ENCODE measurements around the gene IFNK.
A peak's percentile ranks its signal among the peaks of the same experiment; 100 is the strongest.

Gene IFNK

GRCh38 chr9:27514551-27514950 is 9.5 kb upstream of the IFNK start:
- no peak for DNase-seq

- no peak for DNase-seq
These were observed 6.1 kb upstream of the IFNK start for GRCh38 chr9:27518006-27518405.

GRCh38 chr9:27518809-27519208 is 5.3 kb upstream of the IFNK start:
- DNase-seq: no peak

GRCh38 chr9:27519466-27520465 is 4.3 kb upstream of the IFNK start:
- DNase-seq: no peak

DNA sequence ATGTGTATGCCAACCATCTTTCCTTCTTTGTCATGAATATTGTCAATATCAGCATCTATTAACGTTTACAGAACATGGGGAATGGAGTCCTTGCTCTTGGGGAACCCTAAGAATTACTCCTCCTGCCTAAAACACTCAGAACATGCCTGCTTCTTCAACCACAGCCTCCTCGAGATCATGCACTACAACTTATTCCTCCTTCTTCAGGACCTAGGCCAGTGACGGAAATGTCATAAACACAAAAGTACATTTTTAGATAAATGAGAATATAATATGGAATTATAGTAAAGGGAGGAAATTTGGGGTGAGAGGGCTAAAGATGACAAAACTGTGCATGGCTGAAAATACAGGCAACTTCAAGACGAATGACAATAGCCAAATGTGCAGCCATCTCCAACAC is 3.1 kb upstream of the IFNK start:
- no peak for DNase-seq

GRCh38 chr9:27523141-27523540 is 949 bp upstream of the IFNK start:
- no peak for DNase-seq

DNA sequence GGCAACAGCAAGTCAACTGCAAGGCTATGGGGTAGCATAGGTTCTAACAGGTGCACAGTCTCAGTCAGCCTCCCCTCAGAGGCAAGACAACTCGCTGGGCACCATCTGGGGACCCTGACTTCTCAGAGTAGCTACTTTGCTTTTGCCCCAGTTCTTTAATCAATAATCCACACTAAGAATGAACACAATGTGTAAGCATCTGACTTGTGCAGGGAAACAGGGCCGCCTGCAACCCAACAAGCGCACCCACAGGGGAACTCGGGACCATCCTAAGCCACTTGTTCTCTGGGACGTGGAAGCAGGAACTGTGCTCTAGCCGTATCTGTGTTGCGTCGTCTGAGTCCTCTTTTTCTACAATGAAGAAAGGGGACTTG is 3.6 kb downstream of the IFNK start:
- DNase-seq: no peak

DNA sequence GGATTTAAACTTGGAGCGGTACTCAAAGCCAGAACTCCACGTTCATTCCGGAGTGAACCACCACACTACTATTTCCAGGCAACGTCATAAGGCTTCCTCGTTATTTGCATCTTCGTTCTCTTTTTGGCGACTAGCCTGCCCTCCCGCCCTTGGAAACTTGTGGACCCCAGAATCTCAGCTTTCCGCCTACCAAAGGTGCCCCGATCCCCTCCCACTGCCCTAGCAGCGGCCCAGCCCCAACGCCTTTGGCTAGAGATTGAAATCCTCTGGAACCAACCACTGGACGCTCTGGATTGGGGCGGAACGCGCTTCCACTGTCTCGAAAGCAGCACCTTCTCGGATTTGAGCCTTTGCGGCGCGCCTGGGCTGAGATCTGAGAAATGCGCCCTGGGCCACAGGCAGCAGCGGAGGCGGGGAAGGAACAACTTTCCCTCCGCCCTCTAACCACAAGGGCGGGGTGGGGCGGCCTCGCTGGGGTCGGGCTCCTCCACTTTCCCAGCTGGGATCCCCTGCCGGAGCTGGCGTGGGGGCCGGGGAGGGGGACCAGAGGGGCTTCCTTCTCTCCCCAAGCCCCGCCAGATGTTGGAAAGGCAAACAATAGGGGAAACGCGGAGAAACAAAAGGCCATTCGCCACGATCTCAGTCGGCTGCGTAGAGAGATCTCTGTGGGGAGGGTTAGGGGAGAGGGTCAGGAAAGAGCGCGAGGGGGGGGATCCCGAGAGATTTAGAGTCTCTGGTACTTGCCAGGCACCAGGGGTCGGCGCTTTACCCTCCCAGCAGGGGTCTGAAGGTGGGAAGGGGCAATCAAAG is 4.2 kb downstream of the IFNK start:
- DNase-seq: peak; percentile 33

DNA sequence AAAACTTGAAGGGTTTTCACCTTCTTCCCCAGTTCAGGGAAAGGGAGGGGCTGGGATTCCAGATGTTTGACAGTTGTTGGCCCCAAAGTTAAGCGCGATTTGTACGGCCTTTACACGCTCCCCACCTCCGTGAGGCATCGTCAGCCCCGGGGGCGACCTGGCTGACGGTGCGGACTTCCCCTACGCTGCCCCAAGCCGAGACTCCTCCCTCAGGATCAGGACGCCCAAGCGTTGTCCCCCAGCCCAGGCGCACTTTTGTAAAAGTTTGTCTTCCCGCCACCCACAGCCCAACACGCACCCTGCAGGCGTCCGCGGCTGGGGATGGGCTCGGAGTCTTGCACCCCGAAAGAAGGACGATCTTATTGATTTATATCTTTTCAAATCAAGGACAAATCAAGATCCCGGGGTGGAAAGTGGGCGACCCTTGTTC is 4.8 kb downstream of the IFNK start:
- DNase-seq: no peak

DNA sequence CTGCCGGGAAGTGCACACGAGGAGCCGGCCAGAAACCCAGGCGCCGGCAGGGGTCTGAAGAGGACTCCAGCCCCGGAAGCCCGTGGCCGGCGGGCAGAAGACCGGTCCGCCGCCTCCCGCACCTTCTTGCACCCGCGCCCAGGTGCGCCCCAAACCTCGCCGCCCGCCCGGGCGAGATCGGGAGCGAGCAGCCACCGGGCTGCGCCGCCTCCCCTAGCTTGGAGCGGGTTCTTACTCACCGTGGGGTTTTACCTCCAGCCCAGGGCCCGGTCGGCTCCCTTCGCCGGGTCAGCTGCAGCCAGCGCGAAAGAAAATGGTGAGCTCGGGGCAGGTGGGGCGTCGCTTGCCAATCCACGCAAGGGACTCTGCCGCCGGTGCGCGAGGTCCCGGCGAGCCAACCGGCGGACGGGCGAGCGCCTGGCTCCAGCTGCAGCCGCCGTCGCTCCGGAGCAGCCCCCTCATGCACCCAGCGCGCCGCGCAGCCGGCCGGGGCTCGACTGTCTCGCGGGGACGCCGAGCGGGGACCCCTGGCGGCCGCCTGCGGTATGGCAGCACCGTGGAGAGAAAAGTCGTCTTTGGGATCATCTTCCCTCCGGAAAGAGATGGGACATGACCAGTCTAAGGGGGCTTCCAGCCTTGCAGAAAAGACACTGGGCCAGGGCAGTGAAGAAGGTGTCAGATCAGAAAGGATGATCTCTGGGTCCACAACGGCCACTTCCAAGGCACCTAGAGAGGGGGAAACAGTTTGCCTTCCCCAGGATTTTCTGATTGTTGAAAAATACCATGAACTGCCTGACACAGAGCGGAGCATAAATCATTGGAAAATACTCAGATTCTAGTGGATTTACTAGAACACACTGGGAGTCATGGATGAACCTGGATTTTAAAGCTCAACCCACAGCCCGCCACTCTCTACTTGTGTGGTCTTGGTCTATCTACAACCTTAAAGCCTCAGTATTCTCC is 5.5 kb downstream of the IFNK start, which contains the start of gene MOB3B:
MOB3B (minus strand) TSS at position 499 of the 963 bp plus-strand sequence. CDS start 74,264 bp downstream, outside the sequence.
- DNase-seq: peak; percentile 54

GRCh38 chr9:27530915-27531755 is 7.0 kb downstream of the IFNK start:
- no peak for DNase-seq

DNA sequence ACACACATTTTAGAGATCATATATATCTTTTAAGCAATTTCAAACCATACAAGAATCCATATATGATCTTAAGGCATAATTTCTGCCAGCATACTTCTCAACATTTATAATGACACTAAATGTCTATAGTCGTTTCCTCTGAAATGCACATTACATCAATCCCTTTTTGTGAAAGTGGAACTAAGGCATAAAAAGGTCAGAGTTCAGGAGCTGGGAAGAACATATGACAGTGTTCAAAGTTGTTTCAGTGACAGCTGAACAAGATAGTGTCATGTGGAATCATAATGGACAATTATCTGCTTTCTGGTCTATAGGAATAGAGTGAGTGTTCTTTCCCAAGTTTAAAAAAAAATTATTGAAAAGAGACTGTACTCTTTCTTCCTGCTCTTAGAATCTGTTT is 8.0 kb downstream of the IFNK start:
- no peak for DNase-seq

DNA sequence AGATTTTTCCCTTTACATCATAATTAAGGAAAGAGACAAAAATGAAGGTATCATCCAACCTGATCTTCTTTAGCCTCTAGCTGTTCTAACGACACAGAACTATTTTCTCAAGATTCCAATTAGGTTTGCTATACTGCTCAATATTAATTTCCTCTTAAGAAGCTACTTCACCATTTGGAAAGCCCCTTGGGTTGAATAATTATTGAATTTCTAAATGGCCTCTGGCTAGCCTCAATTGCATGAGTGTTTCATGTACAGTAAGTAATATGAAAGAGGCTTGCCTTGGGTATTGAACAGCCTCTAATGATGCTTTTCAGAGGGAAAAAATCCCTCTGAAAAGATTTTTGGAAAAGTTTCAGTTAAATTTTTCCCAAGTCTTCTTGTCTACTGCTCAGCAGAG is 9.2 kb downstream of the IFNK start:
- DNase-seq: no peak

- no peak for DNase-seq
These were observed 10.0 kb downstream of the IFNK start for GRCh38 chr9:27534131-27534530.

DNA sequence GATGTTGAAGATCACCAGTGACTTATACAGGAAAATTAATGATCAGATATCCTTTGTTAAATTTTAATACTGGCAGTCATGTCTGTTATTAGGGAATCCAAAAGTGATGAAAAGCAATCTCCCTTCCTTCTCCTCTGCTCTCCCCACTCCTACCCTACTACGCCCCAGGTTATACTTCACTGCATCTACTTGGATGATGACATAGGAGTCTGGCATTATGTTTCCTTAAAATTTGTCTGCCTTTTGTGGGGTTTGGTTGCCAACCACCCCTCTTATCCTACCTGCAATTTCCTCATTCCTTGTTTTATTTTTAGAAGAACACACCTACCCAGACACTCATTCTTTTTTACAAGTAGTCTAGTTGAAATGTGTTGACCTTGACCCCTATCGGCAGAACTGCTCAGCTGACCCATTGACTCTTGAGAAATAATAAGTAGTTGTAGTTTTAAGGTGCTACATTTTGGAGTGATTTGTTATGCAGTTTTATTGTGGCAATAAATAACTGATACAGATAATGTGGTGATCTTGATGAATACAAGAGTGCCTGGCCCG is 10.6 kb downstream of the IFNK start:
- DNase-seq: no peak

DNA sequence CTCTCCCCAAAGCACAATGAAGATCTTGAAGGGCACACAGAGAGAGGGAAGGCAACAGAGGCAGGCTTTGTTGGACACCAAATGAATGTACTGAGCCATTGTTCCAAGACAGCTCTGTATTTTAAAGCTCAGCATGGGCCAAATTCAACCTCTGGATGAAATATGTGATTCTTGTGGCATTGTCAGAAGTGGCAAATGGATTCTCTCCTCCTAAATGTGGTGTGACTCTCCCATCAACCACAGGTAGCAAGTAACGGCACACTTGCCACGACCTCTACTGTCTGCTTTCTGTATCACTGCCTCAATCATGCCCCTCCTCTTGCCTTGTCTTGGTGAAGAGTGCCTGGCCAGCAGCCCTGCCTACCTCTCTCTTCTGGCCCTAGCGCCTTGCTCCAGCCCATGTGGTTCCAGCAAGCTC is 11.6 kb downstream of the IFNK start:
- no peak for DNase-seq

DNA sequence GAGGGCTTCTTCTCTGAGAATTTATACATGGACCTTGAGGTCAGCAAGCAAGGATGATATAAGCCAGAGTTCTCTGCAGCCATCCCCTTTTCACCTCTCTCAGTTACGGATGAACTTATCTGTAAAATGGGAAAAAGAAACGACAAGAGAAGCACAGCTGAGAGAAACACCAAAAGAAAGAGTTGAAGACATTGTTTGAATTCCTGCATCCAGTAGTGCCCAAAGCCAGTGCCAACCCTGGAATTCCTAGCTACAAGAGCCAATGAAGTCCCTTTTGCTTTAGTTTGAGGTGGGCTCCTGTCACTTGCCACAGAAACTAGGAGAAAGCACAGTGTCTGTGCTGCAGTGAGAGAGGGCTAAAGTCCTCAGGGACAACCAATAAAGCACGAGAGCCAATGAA is 12.1 kb downstream of the IFNK start:
- no peak for DNase-seq

- no peak for DNase-seq
These were observed 12.9 kb downstream of the IFNK start for GRCh38 chr9:27537027-27537435.

DNA sequence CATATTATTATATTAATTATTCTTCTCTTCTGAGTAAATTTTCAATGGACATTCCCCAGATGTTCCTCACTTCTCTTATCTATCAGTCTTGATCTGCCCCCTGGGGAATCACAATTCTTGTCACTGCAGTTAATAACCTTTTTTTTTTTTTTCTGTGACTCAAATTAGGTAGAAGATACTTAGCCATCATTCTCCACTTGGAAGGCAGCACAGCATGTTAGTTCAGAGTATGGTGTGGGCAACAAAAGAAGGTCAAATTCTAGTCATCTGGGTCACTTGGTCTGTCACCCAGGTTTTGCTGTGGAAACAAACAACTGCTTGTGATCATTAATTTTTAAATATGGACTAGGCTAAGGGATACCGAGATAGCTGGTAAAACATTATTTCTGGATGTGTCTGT is 13.7 kb downstream of the IFNK start:
- DNase-seq: no peak

GRCh38 chr9:27538647-27539046 is 14.6 kb downstream of the IFNK start:
- no peak for DNase-seq

Data from DMS 273 treated with DMSO at 0.1 percent for 48 hours (cell line).